Epithelial cell of esophagus (primary cell): ENCODE data around the gene CFAP73.

Source experiments
- DNase-seq: peaks from one replicate; pipeline ENCODE4 v3.0.0; 2010; ENCODE audit warnings: low read depth
- H3K4me3 ChIP-seq: 2 replicates; pipeline ENCODE4 v1.5.1; 2011; ENCODE audit warnings: mild to moderate bottlenecking, low read length, control low read depth
- TF ChIP-seq, protein P1 (sequence below): IDR thresholded peaks from 2 replicates; pipeline ENCODE4 v1.5.1; 2011; ENCODE audit warnings: low read depth, mild to moderate bottlenecking, low read length, control low read depth, inconsistent platforms; ENCODE audit not compliant: insufficient read depth; ENCODE audit errors: missing control alignments

CFAP73 gene

GRCh38 chr12:113151655-113152054 is 2.1 kb downstream of the CFAP73 start:
- no peak for DNase-seq
- H3K4me3 ChIP-seq, result no peak overlapping the region
- TF ChIP-seq, protein P1, sequence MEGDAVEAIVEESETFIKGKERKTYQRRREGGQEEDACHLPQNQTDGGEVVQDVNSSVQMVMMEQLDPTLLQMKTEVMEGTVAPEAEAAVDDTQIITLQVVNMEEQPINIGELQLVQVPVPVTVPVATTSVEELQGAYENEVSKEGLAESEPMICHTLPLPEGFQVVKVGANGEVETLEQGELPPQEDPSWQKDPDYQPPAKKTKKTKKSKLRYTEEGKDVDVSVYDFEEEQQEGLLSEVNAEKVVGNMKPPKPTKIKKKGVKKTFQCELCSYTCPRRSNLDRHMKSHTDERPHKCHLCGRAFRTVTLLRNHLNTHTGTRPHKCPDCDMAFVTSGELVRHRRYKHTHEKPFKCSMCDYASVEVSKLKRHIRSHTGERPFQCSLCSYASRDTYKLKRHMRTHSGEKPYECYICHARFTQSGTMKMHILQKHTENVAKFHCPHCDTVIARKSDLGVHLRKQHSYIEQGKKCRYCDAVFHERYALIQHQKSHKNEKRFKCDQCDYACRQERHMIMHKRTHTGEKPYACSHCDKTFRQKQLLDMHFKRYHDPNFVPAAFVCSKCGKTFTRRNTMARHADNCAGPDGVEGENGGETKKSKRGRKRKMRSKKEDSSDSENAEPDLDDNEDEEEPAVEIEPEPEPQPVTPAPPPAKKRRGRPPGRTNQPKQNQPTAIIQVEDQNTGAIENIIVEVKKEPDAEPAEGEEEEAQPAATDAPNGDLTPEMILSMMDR, result no peak

- TF ChIP-seq, protein P1, result no peak
Observed at GRCh38 chr12:113152196-113152834, 2.8 kb downstream of the CFAP73 start.

GRCh38 chr12:113152835-113153814 is 3.6 kb downstream of the CFAP73 start:
- TF ChIP-seq, protein P1, result peak; percentile 52
- DNase-seq, result peak; percentile 83
- H3K4me3 ChIP-seq, result peak overlapping the region; percentile 40

More at GRCh38 chr12:113152196-113152834, 2.8 kb downstream of the CFAP73 start:
- DNase-seq, result no peak
- peak overlapping the region; percentile 40 for H3K4me3 ChIP-seq

- TF ChIP-seq, protein P1, result no peak
- peak overlapping the region; percentile 19 for H3K4me3 ChIP-seq
- peak; percentile 38 for DNase-seq
Observed at GRCh38 chr12:113154351-113154973, 4.9 kb downstream of the CFAP73 start.

DNA sequence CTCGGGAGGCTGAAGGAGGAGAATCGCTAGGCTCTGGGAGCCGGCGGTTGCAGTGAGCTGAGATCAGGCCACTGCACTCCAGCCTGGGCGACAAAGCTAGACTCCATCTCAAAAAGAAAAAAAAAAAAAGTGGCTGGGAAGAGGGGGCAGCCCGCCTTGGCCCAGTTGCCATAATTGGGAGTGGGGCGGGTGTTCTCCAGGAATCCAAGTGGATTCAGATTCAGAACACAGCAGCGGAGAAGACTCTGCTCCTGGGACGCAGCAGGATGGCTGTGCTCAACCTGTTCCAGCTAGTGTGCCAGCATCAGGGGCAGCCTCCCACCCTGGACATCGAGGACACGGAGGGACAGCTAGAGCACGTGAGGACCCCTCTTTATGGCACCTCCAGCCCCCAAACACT is 5.5 kb downstream of the CFAP73 start:
- no peak for DNase-seq
- no peak overlapping the region for H3K4me3 ChIP-seq
- TF ChIP-seq, protein P1, result no peak

GRCh38 chr12:113155646-113156045 is 6.1 kb downstream of the CFAP73 start:
- no peak for DNase-seq
- TF ChIP-seq, protein P1, result no peak
- H3K4me3 ChIP-seq, result no peak overlapping the region
